Endothelial cell of umbilical vein (primary cell): Measurements from ENCODE around the gene CELSR3. TPM values are rescaled to one million over a fixed set of nuclear protein-coding genes. Genes with fewer than 3 reads are reported as not detected.

ENCODE experiments used
- BruUV-seq: library from RNA; stranded (reverse); fragments of 400-500 nt; replicated peaks from 2 replicates; lab custom pipeline; 2021; lab: Mats Ljungman, UMichigan
- CTCF ChIA-PET: fragments of 300-600, 350-600 bp; sonication (Branson Sonifier 250); formaldehyde crosslinking; loops from one replicate; lab custom pipeline; 2021; ENCODE audit warnings: antibody characterized with exemption, inconsistent platforms; lab: Charles Lee
- POLR2A ChIA-PET: fragments of 300-600, 350-600 bp; sonication (Branson Sonifier 250); formaldehyde crosslinking; loops from one replicate; lab custom pipeline; 2021; ENCODE audit warnings: antibody characterized with exemption, inconsistent platforms; lab: Charles Lee
- DNase-seq: peaks from one replicate; pipeline ENCODE4 v3.0.0-alpha.2; 2011; ENCODE audit warnings: low read depth, low spot score
- FAIRE-seq: peaks from 2 replicates; lab custom pipeline; 2011; peaks lifted over from hg19 to GRCh38; lab: Jason Lieb, UNC
- H2AFZ ChIP-seq: 2 replicates; pipeline ENCODE4 v1.6.0; 2012; ENCODE audit warnings: low read depth, low read length, control low read depth, inconsistent platforms
- H3K27ac ChIP-seq: 2 replicates; pipeline ENCODE4 v1.5.1; 2011; ENCODE audit warnings: low read depth, mild to moderate bottlenecking, control low read depth, low read length, moderate library complexity; ENCODE audit not compliant: insufficient read depth
- H3K27me3 ChIP-seq, 2 experiments: 2 replicates each; pipeline versions ENCODE4 v1.6.0 to v1.6.1; 2011; ENCODE audit warnings: low read length in 2 of 2, mixed read lengths in 1 of 2; ENCODE audit not compliant: control insufficient read depth in 2 of 2, insufficient read depth in 2 of 2
- H3K36me3 ChIP-seq, 2 experiments: 2 replicates in 1 of 2; 3 replicates in 1 of 2; pipeline ENCODE4 v1.5.1; 2011; ENCODE audit warnings: low read length in 2 of 2, mild to moderate bottlenecking in 1 of 2, moderate library complexity in 1 of 2; ENCODE audit not compliant: control insufficient read depth in 2 of 2, insufficient read depth in 2 of 2; ENCODE audit errors: extremely low read depth in 1 of 2
- H3K4me1 ChIP-seq: 3 replicates; pipeline ENCODE4 v1.5.1; 2011; ENCODE audit warnings: mild to moderate bottlenecking, low read length; ENCODE audit not compliant: control insufficient read depth, insufficient read depth; ENCODE audit errors: extremely low read depth
- H3K4me2 ChIP-seq: 2 replicates; pipeline ENCODE4 v1.6.1; 2011; ENCODE audit warnings: low read length, control low read depth, mixed read lengths; ENCODE audit not compliant: insufficient read depth
- H3K4me3 ChIP-seq, 3 experiments: fragments of 200-600 bp in 1 of 3; sonication (generic), shearing (Covaris generic) in 1 of 3; replicated peaks in 1 of 3; 2 replicates each; pipeline ENCODE4 v1.5.1; 2011 to 2016; ENCODE audit warnings: control low read depth in 3 of 3, low read length in 3 of 3, mild to moderate bottlenecking in 2 of 3, inconsistent platforms in 1 of 3, low read depth in 1 of 3, moderate library complexity in 1 of 3; ENCODE audit not compliant: insufficient read depth in 1 of 3
- H3K79me2 ChIP-seq: 2 replicates; pipeline ENCODE4 v1.6.0; 2012; ENCODE audit warnings: low read length, inconsistent platforms; ENCODE audit not compliant: control insufficient read depth, insufficient read depth
- H3K9ac ChIP-seq: replicated peaks from 2 replicates; pipeline ENCODE3; 2011; ENCODE audit warnings: low read length, control low read depth; ENCODE audit not compliant: insufficient read depth; ENCODE audit errors: extremely low read depth
- H3K9me1 ChIP-seq: replicated peaks from 3 replicates; pipeline ENCODE4 v1.6.0; 2011; ENCODE audit warnings: mild to moderate bottlenecking, low read length; ENCODE audit not compliant: control insufficient read depth, insufficient read depth; ENCODE audit errors: extremely low read depth
- H3K9me3 ChIP-seq: replicated peaks from 2 replicates; pipeline ENCODE4 v1.5.1; 2012; ENCODE audit warnings: low read length, inconsistent platforms; ENCODE audit not compliant: control insufficient read depth, insufficient read depth
- H4K20me1 ChIP-seq: replicated peaks from 2 replicates; pipeline ENCODE3; 2011; ENCODE audit warnings: mild to moderate bottlenecking, low read length; ENCODE audit not compliant: control insufficient read depth, insufficient read depth; ENCODE audit errors: extremely low read depth
- EZH2 ChIP-seq: IDR thresholded peaks from 2 replicates; pipeline ENCODE4 v1.6.1; 2012; ENCODE audit warnings: borderline replicate concordance, low read depth, mild to moderate bottlenecking, moderate library complexity, low read length, inconsistent platforms; ENCODE audit not compliant: severe bottlenecking
- FOS ChIP-seq: IDR thresholded peaks from 2 replicates; pipeline ENCODE4 v1.6.1; 2011; ENCODE audit warnings: mild to moderate bottlenecking, low read length, moderate library complexity, borderline replicate concordance; ENCODE audit not compliant: insufficient read depth
- GATA2 ChIP-seq: IDR thresholded peaks from 2 replicates; pipeline ENCODE4 v1.7.0; 2011; ENCODE audit warnings: low read depth, mild to moderate bottlenecking, moderate library complexity, mixed read lengths, low read length; ENCODE audit not compliant: insufficient read length, insufficient read depth
- MYC ChIP-seq: IDR thresholded peaks from one replicate; pipeline ENCODE4 v1.6.1; 2011; ENCODE audit warnings: mild to moderate bottlenecking, low read depth, low read length
- POLR2A ChIP-seq: IDR thresholded peaks from 2 replicates; pipeline ENCODE4 v1.6.1; 2012; ENCODE audit warnings: low read depth, mild to moderate bottlenecking, control low read depth, low read length
- POLR2AphosphoS5 ChIP-seq: IDR thresholded peaks from 2 replicates; pipeline ENCODE4 v1.6.1; 2012; ENCODE audit warnings: low read depth, mild to moderate bottlenecking, control low read depth, low read length, moderate library complexity; ENCODE audit not compliant: insufficient read depth
- dilution Hi-C: fragments of 300-500 bp; cut with MboI; formaldehyde crosslinking; loops from one replicate; pipeline ENCODE4 v1.15.0; 2019; ENCODE audit warnings: low sequenced_read_pairs; ENCODE audit not compliant: extremely low pct_ligation_motif_present
- intact Hi-C: fragments of 100-400 bp; cut with micrococcal nuclease; formaldehyde crosslinking; loops from one replicate; pipeline ENCODE4 v1.10.0; 2022
- polyA plus RNA-seq, 4 experiments: library from polyadenylated mRNA; depleted of rRNA in 3 of 4; stranded (reverse) in 3 of 4; unstranded in 1 of 4; fragments of >200 nt; gene quantifications; 2 replicates each; pipeline versions ENCODE4 v1.2.1 to v1.2.3, GENCODE V29; 2011 to 2012; ENCODE audit warnings: missing spikeins in 1 of 4
- total RNA-seq: library from RNA; stranded (reverse); gene quantifications from 2 replicates; pipeline ENCODE4 v1.2.3, GENCODE V29; 2021
- TF ChIP-seq, protein P1 (sequence below): IDR thresholded peaks from 2 replicates; pipeline ENCODE4 v1.6.1; 2011; ENCODE audit not compliant: insufficient read depth, insufficient read length

Gene CELSR3
- total and polyA plus RNA-seq, 2 donors (not counting 3 experiments of a cell fraction or from before 2014, with no cell fraction given) = 0.25 to 0.71 TPM

DNA sequence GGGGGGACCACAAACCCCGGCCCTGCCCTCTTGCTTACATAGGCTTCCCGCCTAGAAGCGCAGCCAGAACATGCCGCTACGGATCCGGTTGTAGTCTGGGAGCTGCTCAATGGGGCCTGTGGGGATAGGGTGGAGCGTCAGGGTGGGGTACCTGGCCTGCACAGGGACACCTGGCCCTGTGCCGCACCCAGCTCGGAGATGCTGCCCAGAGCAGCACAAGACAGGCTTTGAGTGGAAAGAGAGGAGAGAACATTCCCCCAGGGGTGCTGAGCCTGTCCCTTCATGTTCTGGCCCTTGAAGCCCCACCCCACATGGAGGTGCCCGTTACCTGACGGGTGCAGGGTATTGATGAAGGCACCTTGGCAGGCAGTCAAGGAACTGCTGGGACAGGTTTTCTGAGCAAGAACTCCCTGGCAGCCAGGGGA, 63.6 kb downstream of the CELSR3 start:
- H3K9me3 ChIP-seq = no peaks in the 10 kb centered on the region
- no peak for FAIRE-seq
- TF ChIP-seq EZH2 (no peak), FOS (no peak), POLR2AphosphoS5 (no peak), GATA2 (no peak), MYC (no peak), POLR2A (no peak)
- TF ChIP-seq, protein P1, sequence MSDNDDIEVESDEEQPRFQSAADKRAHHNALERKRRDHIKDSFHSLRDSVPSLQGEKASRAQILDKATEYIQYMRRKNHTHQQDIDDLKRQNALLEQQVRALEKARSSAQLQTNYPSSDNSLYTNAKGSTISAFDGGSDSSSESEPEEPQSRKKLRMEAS = no peak
- H3K4me3 ChIP-seq = no peak overlapping the region
- H3K9me1 ChIP-seq = no peaks in the 10 kb centered on the region
- H3K79me2 ChIP-seq = no peaks in the 10 kb centered on the region
- dilution Hi-C loops = no loop called here
- intact Hi-C loops = no loop called here
- no peak overlapping the region for H3K27ac ChIP-seq
- H3K4me1 ChIP-seq = peaks cover 6% of the 10 kb centered on the region
- DNase-seq = no peak
- H3K9ac ChIP-seq = no peak overlapping the region
- no peaks in the 10 kb centered on the region for H4K20me1 ChIP-seq
- H2AFZ ChIP-seq = no peak overlapping the region
- POLR2A ChIA-PET = no interaction called here
- CTCF ChIA-PET = interaction anchor here (0.9 to 1.0 kb wide), 2 partner anchors 11 to 42 kb away, joined by 3 read pairs; no protein-coding TSS in a partner anchor
- no peak overlapping the region for H3K4me2 ChIP-seq
- BruUV-seq = no TSS peak
- peaks cover 11 to 46% of the 10 kb centered on the region in 2 experiments for H3K36me3 ChIP-seq
- H3K27me3 ChIP-seq = peaks cover 6 to 9% of the 10 kb centered on the region in 2 experiments
